ENCODE measurements around the gene FCGBP.
"Not testable (repeated sequence)": the region's sequence is repeated elsewhere in the genome, so short reads cannot be mapped to it uniquely, and the experiment has no call there.

The FCGBP gene

GRCh38 chr19:39915848-39916215, 18.6 kb downstream of the FCGBP start:
- Histone ChIP-seq H3K4me3 (ENCODE audit: low read length) (no peak overlapping the region), H3K9me3 (ENCODE audit: control insufficient read depth, low read depth, low read length) (no peaks in the 10 kb centered on the region), H3K36me3 (ENCODE audit: control insufficient read depth, low read depth, low read length) (no peaks in the 10 kb centered on the region), H3K27me3 (ENCODE audit: control insufficient read depth, insufficient read depth, low read length) (no peaks in the 10 kb centered on the region), H3K27ac (ENCODE audit: low read length) (no peak overlapping the region), H3K4me1 (ENCODE audit: control insufficient read depth, low read depth, low read length) (no peaks in the 10 kb centered on the region), H3K9ac (ENCODE audit: low read length) (no peak overlapping the region)

GRCh38 chr19:39915101-39915847, 19.2 kb downstream of the FCGBP start:
- Histone ChIP-seq H3K9me3 (ENCODE audit: control insufficient read depth, low read depth, low read length) (no peaks in the 10 kb centered on the region), H3K9ac (ENCODE audit: low read length) (no peak overlapping the region), H3K27ac (ENCODE audit: low read length) (no peak overlapping the region), H3K27me3 (ENCODE audit: control insufficient read depth, insufficient read depth, low read length) (no peaks in the 10 kb centered on the region), H3K36me3 (ENCODE audit: control insufficient read depth, low read depth, low read length) (no peaks in the 10 kb centered on the region), H3K4me1 (ENCODE audit: control insufficient read depth, low read depth, low read length) (no peaks in the 10 kb centered on the region), H3K4me3 (ENCODE audit: low read length) (no peak overlapping the region)

- Histone ChIP-seq H3K9me3 (ENCODE audit: control insufficient read depth, low read depth, low read length) (no peaks in the 10 kb centered on the region), H3K9ac (ENCODE audit: low read length) (no peak overlapping the region), H3K4me1 (ENCODE audit: control insufficient read depth, low read depth, low read length) (no peaks in the 10 kb centered on the region), H3K27ac (ENCODE audit: low read length) (no peak overlapping the region), H3K27me3 (ENCODE audit: control insufficient read depth, insufficient read depth, low read length) (no peaks in the 10 kb centered on the region), H3K36me3 (ENCODE audit: control insufficient read depth, low read depth, low read length) (no peaks in the 10 kb centered on the region), H3K4me3 (ENCODE audit: low read length) (no peak overlapping the region)
These were observed 20.6 kb downstream of the FCGBP start for GRCh38 chr19:39913682-39914333.

- Histone ChIP-seq H3K27ac (ENCODE audit: low read length) (no peak overlapping the region), H3K4me3 (ENCODE audit: low read length) (no peak overlapping the region), H3K36me3 (ENCODE audit: control insufficient read depth, low read depth, low read length) (no peaks in the 10 kb centered on the region), H3K4me1 (ENCODE audit: control insufficient read depth, low read depth, low read length) (no peaks in the 10 kb centered on the region), H3K27me3 (ENCODE audit: control insufficient read depth, insufficient read depth, low read length) (no peaks in the 10 kb centered on the region), H3K9me3 (ENCODE audit: control insufficient read depth, low read depth, low read length) (no peaks in the 10 kb centered on the region), H3K9ac (ENCODE audit: low read length) (no peak overlapping the region)
These were observed 25.6 kb downstream of the FCGBP start for GRCh38 chr19:39908803-39909202.

GRCh38 chr19:39906820-39907611, 27.4 kb downstream of the FCGBP start:
- no peaks in the 10 kb centered on the region for H3K36me3 ChIP-seq (ENCODE audit: control insufficient read depth, low read depth, low read length)
- no peak overlapping the region for H3K9ac ChIP-seq (ENCODE audit: low read length)
- no peaks in the 10 kb centered on the region for H3K27me3 ChIP-seq (ENCODE audit: control insufficient read depth, insufficient read depth, low read length)
- H3K27ac ChIP-seq (ENCODE audit: low read length) = no peak overlapping the region
- H3K4me3 ChIP-seq (ENCODE audit: low read length) = no peak overlapping the region
- no peaks in the 10 kb centered on the region for H3K9me3 ChIP-seq (ENCODE audit: control insufficient read depth, low read depth, low read length)
- H3K4me1 ChIP-seq (ENCODE audit: control insufficient read depth, low read depth, low read length) = no peaks in the 10 kb centered on the region

GRCh38 chr19:39906283-39906682, 28.2 kb downstream of the FCGBP start:
- Histone ChIP-seq H3K27ac (ENCODE audit: low read length) (no peak overlapping the region), H3K27me3 (ENCODE audit: control insufficient read depth, insufficient read depth, low read length) (no peaks in the 10 kb centered on the region), H3K36me3 (ENCODE audit: control insufficient read depth, low read depth, low read length) (no peaks in the 10 kb centered on the region), H3K9ac (ENCODE audit: low read length) (no peak overlapping the region), H3K4me1 (ENCODE audit: control insufficient read depth, low read depth, low read length) (no peaks in the 10 kb centered on the region), H3K9me3 (ENCODE audit: control insufficient read depth, low read depth, low read length) (no peaks in the 10 kb centered on the region), H3K4me3 (ENCODE audit: low read length) (no peak overlapping the region)

GRCh38 chr19:39903486-39904091, 30.8 kb downstream of the FCGBP start:
- H3K9ac ChIP-seq (ENCODE audit: low read length); H3K4me1 ChIP-seq (ENCODE audit: control insufficient read depth, low read depth, low read length); H3K27ac ChIP-seq (ENCODE audit: low read length); H3K9me3 ChIP-seq (ENCODE audit: control insufficient read depth, low read depth, low read length); H3K4me3 ChIP-seq (ENCODE audit: low read length); H3K27me3 ChIP-seq (ENCODE audit: control insufficient read depth, insufficient read depth, low read length); H3K36me3 ChIP-seq (ENCODE audit: control insufficient read depth, low read depth, low read length): not testable (repeated sequence)

- not testable (repeated sequence) for H3K9me3 ChIP-seq (ENCODE audit: control insufficient read depth, low read depth, low read length); H3K9ac ChIP-seq (ENCODE audit: low read length); H3K4me3 ChIP-seq (ENCODE audit: low read length); H3K36me3 ChIP-seq (ENCODE audit: control insufficient read depth, low read depth, low read length); H3K27ac ChIP-seq (ENCODE audit: low read length); H3K4me1 ChIP-seq (ENCODE audit: control insufficient read depth, low read depth, low read length); H3K27me3 ChIP-seq (ENCODE audit: control insufficient read depth, insufficient read depth, low read length)
These were observed 32.1 kb downstream of the FCGBP start for GRCh38 chr19:39902326-39902725.

GRCh38 chr19:39901681-39902080, 32.8 kb downstream of the FCGBP start:
- not testable (repeated sequence) for H3K9me3 ChIP-seq (ENCODE audit: control insufficient read depth, low read depth, low read length); H3K4me3 ChIP-seq (ENCODE audit: low read length); H3K36me3 ChIP-seq (ENCODE audit: control insufficient read depth, low read depth, low read length); H3K27me3 ChIP-seq (ENCODE audit: control insufficient read depth, insufficient read depth, low read length); H3K4me1 ChIP-seq (ENCODE audit: control insufficient read depth, low read depth, low read length); H3K27ac ChIP-seq (ENCODE audit: low read length); H3K9ac ChIP-seq (ENCODE audit: low read length)

- H3K36me3 ChIP-seq (ENCODE audit: control insufficient read depth, low read depth, low read length); H3K9me3 ChIP-seq (ENCODE audit: control insufficient read depth, low read depth, low read length); H3K27me3 ChIP-seq (ENCODE audit: control insufficient read depth, insufficient read depth, low read length); H3K9ac ChIP-seq (ENCODE audit: low read length); H3K27ac ChIP-seq (ENCODE audit: low read length); H3K4me3 ChIP-seq (ENCODE audit: low read length); H3K4me1 ChIP-seq (ENCODE audit: control insufficient read depth, low read depth, low read length): not testable (repeated sequence)
These were observed 35.6 kb downstream of the FCGBP start for GRCh38 chr19:39898858-39899257.

- H3K4me1 ChIP-seq (ENCODE audit: control insufficient read depth, low read depth, low read length); H3K9ac ChIP-seq (ENCODE audit: low read length); H3K27ac ChIP-seq (ENCODE audit: low read length); H3K4me3 ChIP-seq (ENCODE audit: low read length); H3K27me3 ChIP-seq (ENCODE audit: control insufficient read depth, insufficient read depth, low read length); H3K9me3 ChIP-seq (ENCODE audit: control insufficient read depth, low read depth, low read length); H3K36me3 ChIP-seq (ENCODE audit: control insufficient read depth, low read depth, low read length): not testable (repeated sequence)
These were observed 36.8 kb downstream of the FCGBP start for GRCh38 chr19:39897511-39898245.

All from iPS-18a (cell line).